Fibroblast of the aortic adventitia (primary cell): ENCODE measurements around the gene PHLDA2. TPM values are rescaled to one million over a fixed set of nuclear protein-coding genes. Genes with fewer than 3 reads are reported as not detected.

Source experiments
- DNase-seq: peaks from one replicate; pipeline ENCODE4 v3.0.0-alpha.2; 2010; ENCODE audit warnings: low read depth
- H3K4me3 ChIP-seq: 2 replicates; pipeline ENCODE4 v1.5.1; 2011; ENCODE audit warnings: low read depth, mild to moderate bottlenecking, control low read depth, low read length, moderate library complexity
- small RNA-seq: library from RNA; depleted of rRNA; stranded (forward); fragments of <200 nt; gene quantifications from one replicate; pipeline ENCODE3, GENCODE V24; 2012
- total RNA-seq: library from RNA; depleted of rRNA; stranded (reverse); fragments of >200 nt; gene quantifications from 2 replicates; pipeline ENCODE4 v1.2.3, GENCODE V29; 2012; ENCODE audit warnings: low replicate concordance
- TF ChIP-seq, protein P1 (sequence below): IDR thresholded peaks from 2 replicates; pipeline ENCODE4 v1.5.1; 2011; ENCODE audit warnings: mild to moderate bottlenecking, low read length, control low read depth, inconsistent platforms; ENCODE audit not compliant: insufficient read depth

PHLDA2 gene
- total RNA-seq, 1 donor = 3.8 TPM

DNA sequence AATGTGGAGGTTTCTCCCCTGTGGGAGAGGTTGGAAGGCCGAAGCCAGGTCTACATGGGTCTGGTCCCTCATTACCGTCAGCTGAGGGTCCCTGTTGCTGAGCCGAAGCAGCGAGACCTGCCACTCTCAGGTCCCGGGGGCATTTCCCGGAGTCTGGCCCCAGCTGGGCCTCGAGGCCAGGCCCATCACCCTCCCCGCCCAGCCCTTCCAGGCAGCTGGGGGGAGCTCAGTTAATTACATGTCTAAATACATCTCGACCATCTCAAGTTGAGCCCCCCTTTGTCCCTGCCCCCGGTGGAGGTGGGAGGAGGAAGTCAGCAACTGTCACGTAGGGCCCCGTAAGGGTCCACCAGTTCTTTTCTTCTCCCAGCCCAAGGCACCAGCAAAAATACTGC is 47.2 kb downstream of the PHLDA2 start:
- no peak for DNase-seq
- no peak overlapping the region for H3K4me3 ChIP-seq
- TF ChIP-seq, protein P1, sequence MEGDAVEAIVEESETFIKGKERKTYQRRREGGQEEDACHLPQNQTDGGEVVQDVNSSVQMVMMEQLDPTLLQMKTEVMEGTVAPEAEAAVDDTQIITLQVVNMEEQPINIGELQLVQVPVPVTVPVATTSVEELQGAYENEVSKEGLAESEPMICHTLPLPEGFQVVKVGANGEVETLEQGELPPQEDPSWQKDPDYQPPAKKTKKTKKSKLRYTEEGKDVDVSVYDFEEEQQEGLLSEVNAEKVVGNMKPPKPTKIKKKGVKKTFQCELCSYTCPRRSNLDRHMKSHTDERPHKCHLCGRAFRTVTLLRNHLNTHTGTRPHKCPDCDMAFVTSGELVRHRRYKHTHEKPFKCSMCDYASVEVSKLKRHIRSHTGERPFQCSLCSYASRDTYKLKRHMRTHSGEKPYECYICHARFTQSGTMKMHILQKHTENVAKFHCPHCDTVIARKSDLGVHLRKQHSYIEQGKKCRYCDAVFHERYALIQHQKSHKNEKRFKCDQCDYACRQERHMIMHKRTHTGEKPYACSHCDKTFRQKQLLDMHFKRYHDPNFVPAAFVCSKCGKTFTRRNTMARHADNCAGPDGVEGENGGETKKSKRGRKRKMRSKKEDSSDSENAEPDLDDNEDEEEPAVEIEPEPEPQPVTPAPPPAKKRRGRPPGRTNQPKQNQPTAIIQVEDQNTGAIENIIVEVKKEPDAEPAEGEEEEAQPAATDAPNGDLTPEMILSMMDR = no peak

DNA sequence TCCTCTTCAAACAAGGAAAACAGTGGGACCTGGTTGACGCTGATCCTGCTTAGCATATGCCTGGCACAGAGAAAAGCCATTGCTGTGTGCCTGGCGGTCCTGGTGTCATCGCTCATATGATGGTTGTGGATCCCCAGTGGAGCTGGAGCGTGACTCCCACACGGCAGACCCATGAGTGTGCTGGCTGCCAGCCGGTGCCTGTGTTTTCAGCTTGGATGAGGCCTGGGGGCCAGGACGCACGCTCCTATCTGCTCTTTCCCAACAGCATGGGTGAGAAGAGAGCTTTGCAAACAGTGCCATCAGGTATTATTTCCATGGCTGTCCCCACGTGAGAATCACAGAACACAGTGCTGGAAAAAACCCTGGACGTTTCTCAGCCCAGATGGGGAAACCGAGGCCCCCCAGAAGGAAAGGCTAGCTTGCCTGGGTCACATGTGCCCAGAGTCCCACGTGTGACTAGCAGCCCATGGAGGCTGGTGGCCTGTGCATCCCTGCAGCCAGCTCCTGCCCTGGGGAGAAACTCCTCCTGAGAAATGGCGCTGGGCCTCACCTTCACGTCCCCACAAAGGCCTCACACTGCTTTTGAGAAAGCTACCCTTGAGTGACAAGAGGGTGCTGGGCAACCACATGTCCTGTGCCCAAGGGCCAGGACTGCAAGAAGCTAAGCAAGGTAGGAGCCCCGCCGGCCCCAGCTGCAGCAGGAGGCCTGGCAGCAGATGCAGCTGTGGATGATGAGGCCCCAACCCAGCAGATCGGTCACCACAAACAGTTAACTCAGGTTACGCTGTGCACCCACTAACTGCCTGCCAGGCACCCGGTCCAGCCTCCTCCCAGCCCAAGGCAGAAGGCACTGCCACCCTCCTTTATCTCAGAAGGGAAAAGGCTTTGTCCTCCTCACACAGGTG is 47.9 kb downstream of the PHLDA2 start:
- no peak overlapping the region for H3K4me3 ChIP-seq

GRCh38 chr11:2880646-2881045 is 48.6 kb downstream of the PHLDA2 start:
- TF ChIP-seq, protein P1 = no peak
- DNase-seq = no peak
- no peak overlapping the region for H3K4me3 ChIP-seq

More for the DNA sequence above, 47.9 kb downstream of the PHLDA2 start:
- no peak for DNase-seq
- TF ChIP-seq, protein P1 = no peak

DNA sequence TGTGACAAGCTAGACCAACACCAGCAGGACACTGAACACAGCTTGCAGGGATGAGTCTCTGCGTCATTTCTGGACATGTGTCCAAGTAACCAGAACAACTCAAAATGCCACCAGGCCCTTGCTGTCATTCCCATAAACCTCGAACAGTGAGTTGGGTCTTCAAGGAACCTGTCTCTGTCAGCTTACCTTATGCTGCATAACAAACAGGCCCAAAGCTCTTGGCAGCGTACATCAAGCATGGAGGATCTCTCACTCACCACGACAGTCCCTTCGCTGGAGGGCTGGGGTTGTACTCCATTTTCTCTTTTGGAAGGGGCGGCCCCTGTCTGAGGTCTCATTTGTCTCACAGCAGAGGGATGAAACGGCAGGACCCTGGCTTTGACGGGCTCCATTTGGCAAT is 50.4 kb downstream of the PHLDA2 start:
- no peak for DNase-seq
- H3K4me3 ChIP-seq = no peak overlapping the region
- TF ChIP-seq, protein P1 = no peak

Small RNA genes within 50 kb of the gene (small RNA-seq; reads per million reads assigned to genes)
- gene SNORA54 = 17.9 reads per million, percentile 95 among the genes with 10 or more reads in this experiment

Other genes starting within 250 kb of the PHLDA2 start
- gene KCNQ1OT1, start 229.4 kb downstream of the PHLDA2 start, total RNA-seq = 5.5 and 7.3 TPM in 2 replicates
- 4.2 and 76.6 TPM in 2 replicates for gene CDKN1C, start 43.6 kb downstream of the PHLDA2 start, total RNA-seq
- 99.6 and 111 TPM in 2 replicates for gene NAP1L4, start 62.9 kb upstream of the PHLDA2 start, total RNA-seq
- gene CARS1, start 128.0 kb upstream of the PHLDA2 start, total RNA-seq = 51.6 and 95.8 TPM in 2 replicates
- 17.3 and 24.8 TPM in 2 replicates for gene OSBPL5, start 235.9 kb upstream of the PHLDA2 start, total RNA-seq